CD14-positive monocyte (primary cell): ENCODE data around the gene TLK1. TPM values are rescaled to one million over a fixed set of nuclear protein-coding genes. Genes with fewer than 3 reads are reported as not detected.

Experiments used
- DNase-seq, 3 donors: peaks; one replicate each; pipeline ENCODE4 v3.0.0-alpha.2; 2011 to 2022
- H2AFZ ChIP-seq: 2 replicates; pipeline ENCODE4 v1.6.0; 2012; ENCODE audit warnings: mild to moderate bottlenecking, low read depth, low read length, inconsistent platforms; ENCODE audit not compliant: insufficient read depth, poor library complexity, severe bottlenecking
- H3K27ac ChIP-seq, 2 donors: 1 replicate in 1 of 2; 2 replicates in 1 of 2; pipeline ENCODE4 v1.5.1; 2012 to 2013; ENCODE audit warnings: low read length in 2 of 2, control low read depth in 1 of 2, inconsistent platforms in 1 of 2, low read depth in 1 of 2, mild to moderate bottlenecking in 1 of 2
- H3K27me3 ChIP-seq, 2 donors: one replicate each; pipeline versions ENCODE4 v1.6.0 to v1.6.1; 2011 to 2013; ENCODE audit warnings: low read length in 2 of 2; ENCODE audit not compliant: control insufficient read depth in 2 of 2, insufficient read depth in 2 of 2
- H3K36me3 ChIP-seq, 2 donors: replicated peaks in 1 of 2; 1 replicate in 1 of 2; 2 replicates in 1 of 2; pipeline versions ENCODE4 v1.5.1 to v1.6.1; 2012 to 2013; ENCODE audit warnings: low read length in 2 of 2, control low read depth in 1 of 2, inconsistent platforms in 1 of 2, mild to moderate bottlenecking in 1 of 2; ENCODE audit not compliant: insufficient read depth in 2 of 2, control insufficient read depth in 1 of 2
- H3K4me1 ChIP-seq, 2 donors: 1 replicate in 1 of 2; 2 replicates in 1 of 2; pipeline versions ENCODE4 v1.5.1 to v1.6.1; 2012 to 2013; ENCODE audit warnings: low read length in 2 of 2, control low read depth in 1 of 2, inconsistent platforms in 1 of 2, mild to moderate bottlenecking in 1 of 2, moderate library complexity in 1 of 2; ENCODE audit not compliant: insufficient read depth in 2 of 2, control insufficient read depth in 1 of 2
- H3K4me2 ChIP-seq: replicated peaks from 2 replicates; pipeline ENCODE3; 2012; ENCODE audit warnings: low read length, moderate library complexity, mild to moderate bottlenecking; ENCODE audit not compliant: poor library complexity, severe bottlenecking; ENCODE audit errors: extremely low read depth
- H3K4me3 ChIP-seq, 3 experiments: fragments of 200-600 bp in 1 of 3; sonication (generic) in 1 of 3; replicated peaks in 1 of 3; 1 replicate in 2 of 3; 2 replicates in 1 of 3; pipeline ENCODE4 v1.5.1; 2011 to 2013; ENCODE audit warnings: low read length in 3 of 3, mild to moderate bottlenecking in 3 of 3, control low read depth in 2 of 3, low read depth in 2 of 3, inconsistent platforms in 1 of 3, moderate library complexity in 1 of 3
- H3K79me2 ChIP-seq: 2 replicates; pipeline ENCODE4 v1.6.0; 2012; ENCODE audit warnings: mild to moderate bottlenecking, control low read depth, inconsistent platforms, low read length, moderate library complexity; ENCODE audit not compliant: insufficient read depth
- H3K9ac ChIP-seq: 2 replicates; pipeline ENCODE4 v1.6.0; 2017; ENCODE audit warnings: low read length, mild to moderate bottlenecking; ENCODE audit not compliant: insufficient read depth, poor library complexity, severe bottlenecking
- H3K9me3 ChIP-seq, 2 donors: replicated peaks in 1 of 2; 1 replicate in 1 of 2; 2 replicates in 1 of 2; pipeline versions ENCODE4 v1.5.1 to v1.6.1; 2012 to 2013; ENCODE audit warnings: low read length in 2 of 2, control low read depth in 1 of 2; ENCODE audit not compliant: control insufficient read depth in 1 of 2, insufficient read depth in 1 of 2
- H4K20me1 ChIP-seq: 2 replicates; pipeline ENCODE4 v1.6.0; 2012; ENCODE audit warnings: mild to moderate bottlenecking, low read length, control low read depth, moderate library complexity; ENCODE audit not compliant: insufficient read depth
- H3K27ac Mint-ChIP-seq, 7 donors: one replicate each; pipeline ENCODE4 v1.8.0; 2020; ENCODE audit warnings: mild to moderate bottlenecking in 7 of 7, mixed read lengths in 7 of 7, moderate library complexity in 6 of 7, inconsistent platforms in 2 of 7
- H3K27me3 Mint-ChIP-seq, 3 donors: one replicate each; pipeline ENCODE4 v1.8.0; 2021 to 2022; ENCODE audit warnings: low read depth in 3 of 3, mild to moderate bottlenecking in 3 of 3, mixed read lengths in 3 of 3, moderate library complexity in 3 of 3, inconsistent platforms in 1 of 3
- H3K36me3 Mint-ChIP-seq, 2 donors: one replicate each; pipeline ENCODE4 v1.8.0; 2020; ENCODE audit warnings: mixed read lengths in 2 of 2, inconsistent platforms in 1 of 2, mild to moderate bottlenecking in 1 of 2
- H3K4me1 Mint-ChIP-seq: one replicate; pipeline ENCODE4 v1.8.0; 2020; ENCODE audit warnings: mild to moderate bottlenecking, mixed read lengths
- H3K4me3 Mint-ChIP-seq, 2 donors: one replicate each; pipeline ENCODE4 v1.8.0; 2020; ENCODE audit warnings: mild to moderate bottlenecking in 2 of 2, mixed read lengths in 2 of 2, moderate library complexity in 1 of 2
- H3K9me3 Mint-ChIP-seq, 7 donors: one replicate each; pipeline ENCODE4 v1.8.0; 2020 to 2022; ENCODE audit warnings: mixed read lengths in 7 of 7, mild to moderate bottlenecking in 6 of 7, moderate library complexity in 6 of 7, inconsistent platforms in 2 of 7
- CTCF ChIP-seq: fragments of 200-600 bp; IDR thresholded peaks from one replicate; pipeline ENCODE4 v1.8.0; 2022; ENCODE audit warnings: antibody characterized with exemption, mild to moderate bottlenecking
- WGBS: methylation state at CpG from one replicate; pipeline ENCODE4 v1.1.5; 2013; ENCODE audit warnings: missing lambda C conversion rate; ENCODE audit not compliant: insufficient coverage; 5-methylcytosine and 5-hydroxymethylcytosine counted together
- intact Hi-C, 2 donors: fragments of 100-400 bp; cut with micrococcal nuclease; formaldehyde crosslinking; loops; one replicate each; pipeline versions ENCODE4 v1.15.0 to v1.15.1; 2023
- polyA plus RNA-seq, 3 donors: library from polyadenylated mRNA; depleted of rRNA in 1 of 3; unstranded in 2 of 3; stranded (reverse) in 1 of 3; fragments of 300-500 nt in 2 of 3; fragments of >200 nt in 1 of 3; fragmentation: Illumina TruSeq in 2 of 3; gene quantifications; 1 replicate in 2 of 3; 2 replicates in 1 of 3; pipeline ENCODE4 v1.2.3, GENCODE V29; 2012 to 2021

The TLK1 gene
- polyA plus RNA-seq, 3 donors: 6.3 to 20.0 (median 8.6) TPM

- H4K20me1 ChIP-seq: no peaks in the 10 kb centered on the region
- TF ChIP-seq CTCF: no peak
- peaks cover 0 to 5% of the 10 kb centered on the region in 2 donors for H3K9me3 ChIP-seq
- Mint-ChIP-seq H3K27ac (no peak overlapping the region), H3K36me3 (peaks cover 11 to 25% of the 10 kb centered on the region in 2 donors), H3K9me3 (peaks cover 0 to 7% (median 4%) of the 10 kb centered on the region in 7 donors), H3K4me3 (no peak overlapping the region), H3K27me3 (no peaks in the 10 kb centered on the region), H3K4me1 (no peaks in the 10 kb centered on the region)
- no peak overlapping the region for H3K4me2 ChIP-seq
- H3K36me3 ChIP-seq: peaks cover 2 to 17% of the 10 kb centered on the region in 2 donors
- H3K4me3 ChIP-seq: no peak overlapping the region
- no CpG with 5 or more reads among the region's 1 CpG for WGBS
- peaks cover 12% of the 10 kb centered on the region for H3K79me2 ChIP-seq
- intact Hi-C loops: no loop called here
- no peak overlapping the region for H3K27ac ChIP-seq
- no peak overlapping the region for H2AFZ ChIP-seq
- no peaks in the 10 kb centered on the region for H3K27me3 ChIP-seq
- DNase-seq: no peak
- no peaks in the 10 kb centered on the region for H3K4me1 ChIP-seq
- no peak overlapping the region for H3K9ac ChIP-seq
Measured at GRCh38 chr2:171066110-171066509, 94.6 kb downstream of the TLK1 start.

- H3K27ac Mint-ChIP-seq: no peak overlapping the region
- Histone ChIP-seq H3K27me3 (no peaks in the 10 kb centered on the region), H3K9ac (no peak overlapping the region), H4K20me1 (peaks cover 4% of the 10 kb centered on the region), H3K79me2 (peaks cover 4% of the 10 kb centered on the region), H3K36me3 (peaks cover 68 to 81% of the 10 kb centered on the region in 2 donors), H3K9me3 (no peaks in the 10 kb centered on the region), H3K4me2 (no peak overlapping the region), H3K27ac (no peak overlapping the region), H3K4me3 (no peak overlapping the region), H3K4me1 (no peaks in the 10 kb centered on the region), H2AFZ (no peak overlapping the region)
- intact Hi-C loops: no loop called here
- no peak for TF ChIP-seq CTCF
- DNase-seq: no peak
- H3K27me3 Mint-ChIP-seq: no peaks in the 10 kb centered on the region
- H3K4me3 Mint-ChIP-seq: no peak overlapping the region
- H3K9me3 Mint-ChIP-seq: no peaks in the 10 kb centered on the region
- no CpG with 5 or more reads among the region's 2 CpGs for WGBS
- no peaks in the 10 kb centered on the region for H3K4me1 Mint-ChIP-seq
- H3K36me3 Mint-ChIP-seq: peaks cover 57 to 65% of the 10 kb centered on the region in 2 donors
Measured at GRCh38 chr2:171057575-171057974, 103.1 kb downstream of the TLK1 start.
